ENCODE data around the gene SLC17A5. TPM values are rescaled to one million over a fixed set of nuclear protein-coding genes. Genes with fewer than 3 reads are reported as not detected.

SLC17A5 gene
- total RNA-seq, 1 donor from 2014 or later = 13.7 TPM

DNA sequence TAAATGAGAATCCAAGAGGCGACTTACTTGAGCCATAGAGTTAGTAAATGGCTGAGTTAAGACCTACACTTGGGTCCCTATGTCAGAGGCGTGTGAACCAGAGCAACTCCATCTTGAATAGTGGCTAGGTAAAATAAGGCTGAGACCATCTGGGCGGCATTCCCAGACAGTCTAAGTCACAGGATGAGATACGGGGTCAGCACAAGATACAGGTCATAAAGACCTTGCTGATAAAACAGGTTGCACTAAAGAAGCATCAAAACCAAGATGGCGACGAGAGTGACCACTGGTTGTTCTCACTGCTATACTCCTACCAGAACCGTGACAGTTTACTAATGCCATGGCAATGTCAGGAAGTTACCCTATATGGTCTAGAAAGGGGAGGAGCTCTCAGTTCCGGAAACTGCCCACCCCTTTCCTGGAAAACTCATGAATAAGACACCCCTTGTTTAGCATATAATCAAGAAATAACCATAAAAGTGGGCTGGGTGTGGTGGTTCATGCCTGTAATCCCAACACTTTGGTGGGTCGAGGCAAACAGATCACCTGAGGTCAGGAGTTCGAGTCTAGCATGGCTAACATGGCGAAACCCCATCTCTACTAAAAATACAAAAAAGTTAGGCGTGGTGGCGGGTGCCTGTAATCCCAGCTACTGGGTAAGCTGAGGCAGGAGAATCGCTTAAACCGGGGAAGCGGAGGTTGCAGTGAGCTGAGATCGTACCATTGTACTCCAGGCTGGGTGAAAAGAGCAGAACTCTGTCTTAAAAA, 89.0 kb downstream of the SLC17A5 start:
- H2AFZ ChIP-seq (replicated peaks) = peak overlapping the region; percentile 77
- no peaks in the 10 kb centered on the region for H3K9me3 ChIP-seq (ENCODE audit: low read depth)
- no peaks in the 10 kb centered on the region for H3K79me2 ChIP-seq (ENCODE audit: low read depth)
- Mint-ChIP-seq H3K27me3 (ENCODE audit: insufficient read depth, low read depth) (peaks cover 3% of the 10 kb centered on the region), H3K9me3 (peaks cover 2% of the 10 kb centered on the region), H3K36me3 (no peaks in the 10 kb centered on the region), H3K4me1 (peaks cover 26% of the 10 kb centered on the region), H3K4me3 (no peak overlapping the region), H3K27ac (peak overlapping the region; percentile 87)
- no peak for DNase-seq (ENCODE audit: low spot score)
- no peak overlapping the region for H3K4me3 ChIP-seq
- H4K20me1 ChIP-seq (ENCODE audit: low read depth) = no peaks in the 10 kb centered on the region
- no peaks in the 10 kb centered on the region for H3K27me3 ChIP-seq
- H3K9ac ChIP-seq = no peak overlapping the region
- TF ChIP-seq EZH2phosphoT487 (IDR thresholded peaks at IDR 0.05) = no peak
- TF ChIP-seq, protein P1, sequence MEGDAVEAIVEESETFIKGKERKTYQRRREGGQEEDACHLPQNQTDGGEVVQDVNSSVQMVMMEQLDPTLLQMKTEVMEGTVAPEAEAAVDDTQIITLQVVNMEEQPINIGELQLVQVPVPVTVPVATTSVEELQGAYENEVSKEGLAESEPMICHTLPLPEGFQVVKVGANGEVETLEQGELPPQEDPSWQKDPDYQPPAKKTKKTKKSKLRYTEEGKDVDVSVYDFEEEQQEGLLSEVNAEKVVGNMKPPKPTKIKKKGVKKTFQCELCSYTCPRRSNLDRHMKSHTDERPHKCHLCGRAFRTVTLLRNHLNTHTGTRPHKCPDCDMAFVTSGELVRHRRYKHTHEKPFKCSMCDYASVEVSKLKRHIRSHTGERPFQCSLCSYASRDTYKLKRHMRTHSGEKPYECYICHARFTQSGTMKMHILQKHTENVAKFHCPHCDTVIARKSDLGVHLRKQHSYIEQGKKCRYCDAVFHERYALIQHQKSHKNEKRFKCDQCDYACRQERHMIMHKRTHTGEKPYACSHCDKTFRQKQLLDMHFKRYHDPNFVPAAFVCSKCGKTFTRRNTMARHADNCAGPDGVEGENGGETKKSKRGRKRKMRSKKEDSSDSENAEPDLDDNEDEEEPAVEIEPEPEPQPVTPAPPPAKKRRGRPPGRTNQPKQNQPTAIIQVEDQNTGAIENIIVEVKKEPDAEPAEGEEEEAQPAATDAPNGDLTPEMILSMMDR (IDR thresholded peaks at IDR 0.05) = no peak
- TF ChIP-seq EZH2 (IDR thresholded peaks at IDR 0.05) = no peak
- no peak overlapping the region for H3K27ac ChIP-seq
- H3K4me2 ChIP-seq = no peak overlapping the region
- peaks cover 10% of the 10 kb centered on the region for H3F3A ChIP-seq (ENCODE audit: low read depth)
- peaks cover 19% of the 10 kb centered on the region for H3K4me1 ChIP-seq
- H3K36me3 ChIP-seq = no peaks in the 10 kb centered on the region

DNA sequence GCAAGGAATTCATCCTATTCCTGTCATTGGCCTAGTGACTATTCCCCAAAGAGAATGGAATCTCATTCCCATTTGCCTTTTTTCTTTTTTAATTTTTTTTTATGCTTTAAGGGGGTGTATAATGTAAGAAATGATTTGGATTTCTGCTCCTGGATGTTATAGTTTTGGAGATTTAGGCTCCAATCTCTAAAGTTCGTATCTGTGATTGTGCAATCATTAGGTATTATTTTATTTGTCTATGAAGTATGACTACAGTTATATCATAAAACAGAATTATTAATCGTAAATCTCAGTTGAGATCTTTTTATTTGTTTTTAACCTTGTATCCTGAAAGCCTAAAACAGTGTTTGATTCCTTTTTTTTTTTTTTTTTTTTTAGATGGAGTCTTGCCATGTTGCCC, 91.2 kb downstream of the SLC17A5 start:
- TF ChIP-seq, protein P1 (IDR thresholded peaks at IDR 0.05) = no peak
- H4K20me1 ChIP-seq (ENCODE audit: low read depth) = no peaks in the 10 kb centered on the region
- Mint-ChIP-seq H3K27me3 (ENCODE audit: insufficient read depth, low read depth) (peaks cover 3% of the 10 kb centered on the region), H3K9me3 (peaks cover 2% of the 10 kb centered on the region), H3K4me1 (peaks cover 43% of the 10 kb centered on the region), H3K27ac (no peak overlapping the region), H3K4me3 (no peak overlapping the region), H3K36me3 (no peaks in the 10 kb centered on the region)
- H3F3A ChIP-seq (ENCODE audit: low read depth) = peaks cover 10% of the 10 kb centered on the region
- no peaks in the 10 kb centered on the region for H3K79me2 ChIP-seq (ENCODE audit: low read depth)
- H3K9ac ChIP-seq = no peak overlapping the region
- H3K4me2 ChIP-seq = no peak overlapping the region
- DNase-seq (ENCODE audit: low spot score) = no peak
- no peak overlapping the region for H3K27ac ChIP-seq
- no peak overlapping the region for H2AFZ ChIP-seq (replicated peaks)
- no peaks in the 10 kb centered on the region for H3K9me3 ChIP-seq (ENCODE audit: low read depth)
- no peaks in the 10 kb centered on the region for H3K27me3 ChIP-seq
- peaks cover 31% of the 10 kb centered on the region for H3K4me1 ChIP-seq
- H3K4me3 ChIP-seq = no peak overlapping the region
- no peaks in the 10 kb centered on the region for H3K36me3 ChIP-seq

DNA sequence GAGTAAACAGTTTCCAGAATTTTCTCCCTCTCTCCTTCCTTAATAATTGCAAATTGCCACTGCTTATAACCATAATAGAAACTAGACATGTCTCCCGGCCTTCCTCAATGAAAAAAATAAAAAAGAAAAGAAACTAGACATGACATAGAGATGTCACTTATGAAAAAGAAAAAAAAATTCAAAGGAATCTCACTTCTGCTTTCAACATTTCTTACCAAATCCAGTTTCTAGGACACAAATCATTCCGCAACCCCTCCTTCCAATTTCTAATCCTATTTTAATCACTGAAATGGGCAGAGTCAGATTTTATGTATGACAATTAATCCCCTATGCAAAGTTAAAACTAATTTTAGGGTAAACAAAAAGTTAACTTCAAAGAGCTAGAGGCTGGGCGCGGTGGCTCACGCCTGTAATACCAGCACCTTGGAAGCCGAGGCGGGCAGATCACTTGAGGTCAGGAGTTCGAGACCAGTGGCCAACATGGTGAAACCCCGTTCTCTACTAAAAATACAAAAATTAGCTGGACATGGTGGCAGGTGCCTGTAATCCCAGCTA, 92.9 kb downstream of the SLC17A5 start:
- no peak for DNase-seq (ENCODE audit: low spot score)
- no peaks in the 10 kb centered on the region for H3K79me2 ChIP-seq (ENCODE audit: low read depth)
- no peaks in the 10 kb centered on the region for H3K9me3 ChIP-seq (ENCODE audit: low read depth)
- H3F3A ChIP-seq (ENCODE audit: low read depth) = peaks cover 10% of the 10 kb centered on the region
- H3K27me3 ChIP-seq = no peaks in the 10 kb centered on the region
- H3K27me3 Mint-ChIP-seq (ENCODE audit: insufficient read depth, low read depth) = peaks cover 3% of the 10 kb centered on the region
- peaks cover 25% of the 10 kb centered on the region for H3K4me1 ChIP-seq
- no peaks in the 10 kb centered on the region for H3K36me3 ChIP-seq
- peak overlapping the region; percentile 90 for H2AFZ ChIP-seq (replicated peaks)
- no peak overlapping the region for H3K4me3 ChIP-seq
- H3K36me3 Mint-ChIP-seq = no peaks in the 10 kb centered on the region
- peak overlapping the region; percentile 10 for H3K4me3 Mint-ChIP-seq
- peak overlapping the region; percentile 63 for H3K27ac ChIP-seq
- peaks cover 49% of the 10 kb centered on the region for H3K4me1 Mint-ChIP-seq
- no peak overlapping the region for H3K4me2 ChIP-seq
- TF ChIP-seq EZH2phosphoT487 (IDR thresholded peaks at IDR 0.05) = no peak
- TF ChIP-seq, protein P1 (IDR thresholded peaks at IDR 0.05) = no peak
- no peak for TF ChIP-seq EZH2 (IDR thresholded peaks at IDR 0.05)
- peaks cover 2% of the 10 kb centered on the region for H3K9me3 Mint-ChIP-seq
- no peak overlapping the region for H3K9ac ChIP-seq
- H3K27ac Mint-ChIP-seq = peak overlapping the region; percentile 23
- H4K20me1 ChIP-seq (ENCODE audit: low read depth) = no peaks in the 10 kb centered on the region
